AG04449 (cell line): Measurements from ENCODE around the gene TPO.

Experiments used
- CTCF ChIA-PET: fragments of 350-600 bp; formaldehyde crosslinking; extraction: SDS; loops from one replicate; lab custom pipeline; 2021; ENCODE audit warnings: antibody characterized with exemption; lab: Yijun Ruan, JAX
- POLR2A ChIA-PET: fragments of 400-600, 350-600 bp; formaldehyde crosslinking; extraction: SDS; loops from one replicate; lab custom pipeline; 2020; ENCODE audit warnings: antibody characterized with exemption, inconsistent platforms; lab: Yijun Ruan, JAX
- DNase-seq: peaks from one replicate; pipeline ENCODE4 v3.0.0-alpha.2; 2010; ENCODE audit warnings: low read depth, low spot score
- H3K4me3 ChIP-seq: 2 replicates; pipeline ENCODE4 v1.5.1; 2011; ENCODE audit warnings: low read depth, mild to moderate bottlenecking, control low read depth, low read length
- CTCF ChIP-seq: IDR thresholded peaks from one replicate; pipeline ENCODE4 v1.5.1; 2011; ENCODE audit warnings: mild to moderate bottlenecking, moderate library complexity, low read length, control low read depth, inconsistent platforms; ENCODE audit not compliant: insufficient read depth; ENCODE audit errors: missing control alignments

Gene TPO

GRCh38 chr2:1393321-1393720 lies 19.9 kb upstream of the TPO start:
- no peak for TF ChIP-seq CTCF
- ChIA-PET POLR2A (no interaction called here), CTCF (no interaction called here)
- DNase-seq: no peak
- no peak overlapping the region for H3K4me3 ChIP-seq

- no peak for TF ChIP-seq CTCF
- CTCF ChIA-PET: no interaction called here
- H3K4me3 ChIP-seq: no peak overlapping the region
- POLR2A ChIA-PET: no interaction called here
- DNase-seq: no peak
Measured at GRCh38 chr2:1394709-1395408, 18.4 kb upstream of the TPO start.

GRCh38 chr2:1397350-1397749 lies 15.9 kb upstream of the TPO start:
- H3K4me3 ChIP-seq: no peak overlapping the region
- TF ChIP-seq CTCF: no peak
- CTCF ChIA-PET: no interaction called here
- POLR2A ChIA-PET: no interaction called here
- no peak for DNase-seq

- no peak for DNase-seq
- ChIA-PET CTCF (no interaction called here), POLR2A (no interaction called here)
- no peak overlapping the region for H3K4me3 ChIP-seq
- TF ChIP-seq CTCF: no peak
Measured at GRCh38 chr2:1398191-1398590, 15.1 kb upstream of the TPO start.

GRCh38 chr2:1400943-1401735 lies 12.1 kb upstream of the TPO start:
- CTCF ChIA-PET: no interaction called here
- no peak for TF ChIP-seq CTCF

GRCh38 chr2:1402064-1402463 lies 11.2 kb upstream of the TPO start:
- no peak for DNase-seq
- POLR2A ChIA-PET: no interaction called here
- TF ChIP-seq CTCF: no peak
- CTCF ChIA-PET: no interaction called here
- no peak overlapping the region for H3K4me3 ChIP-seq

More at GRCh38 chr2:1400943-1401735, 12.1 kb upstream of the TPO start:
- DNase-seq: no peak
- no peak overlapping the region for H3K4me3 ChIP-seq
- POLR2A ChIA-PET: no interaction called here
